ENCODE results near the gene NR1H4. TPM values are rescaled to one million over a fixed set of nuclear protein-coding genes. Genes with fewer than 3 reads are reported as not detected.
"Not testable (repeated sequence)": the region's sequence is repeated elsewhere in the genome, so short reads cannot be mapped to it uniquely, and the experiment has no call there.

Gene NR1H4
- total RNA-seq, 1 experiment from 2014 or later = 10.7 TPM

GRCh38 chr12:100591979-100592378, 118.3 kb downstream of the NR1H4 start:
- in situ Hi-C loops (cut with HindIII; ENCODE audit: low pct_unique_long_range_greater_than_20kb, low sequenced_read_pairs) = no loop called here
- DNase-seq (ENCODE audit: low read depth) = no peak

GRCh38 chr12:100593490-100593889, 119.8 kb downstream of the NR1H4 start:
- DNase-seq (ENCODE audit: low read depth) = no peak
- in situ Hi-C loops (cut with HindIII; ENCODE audit: low pct_unique_long_range_greater_than_20kb, low sequenced_read_pairs) = no loop called here

- no peak for DNase-seq (ENCODE audit: low read depth)
- in situ Hi-C loops (cut with HindIII; ENCODE audit: low pct_unique_long_range_greater_than_20kb, low sequenced_read_pairs) = no loop called here
Measured at GRCh38 chr12:100601626-100602025, 128.0 kb downstream of the NR1H4 start.

- in situ Hi-C loops (cut with HindIII; ENCODE audit: low pct_unique_long_range_greater_than_20kb, low sequenced_read_pairs); DNase-seq (ENCODE audit: low read depth): not testable (repeated sequence)
Measured at GRCh38 chr12:100602997-100603396, 129.3 kb downstream of the NR1H4 start.

- in situ Hi-C loops (cut with HindIII; ENCODE audit: low pct_unique_long_range_greater_than_20kb, low sequenced_read_pairs) = no loop called here
- DNase-seq (ENCODE audit: low read depth) = no peak
Measured at GRCh38 chr12:100608776-100609175, 135.1 kb downstream of the NR1H4 start.

GRCh38 chr12:100610666-100611430, 137.2 kb downstream of the NR1H4 start:
- DNase-seq (ENCODE audit: low read depth) = no peak
- in situ Hi-C loops (cut with HindIII; ENCODE audit: low pct_unique_long_range_greater_than_20kb, low sequenced_read_pairs) = no loop called here

GRCh38 chr12:100612606-100613005, 138.9 kb downstream of the NR1H4 start:
- DNase-seq (ENCODE audit: low read depth) = no peak
- in situ Hi-C loops (cut with HindIII; ENCODE audit: low pct_unique_long_range_greater_than_20kb, low sequenced_read_pairs) = no loop called here

Other genes with a start within 250 kb of the NR1H4 start
- 2.0 TPM in 1 of 2 replicates, not detected in the other for gene DEPDC4, start 206.8 kb upstream of the NR1H4 start, total RNA-seq (2014; rRNA removed; shearing (Covaris generic); ENCODE audit: low replicate concordance)
- gene SCYL2, start 206.7 kb upstream of the NR1H4 start, total RNA-seq (2014; rRNA removed; shearing (Covaris generic); ENCODE audit: low replicate concordance) = 1.8 and 3.0 TPM in 2 replicates
- gene SLC17A8, start 116.8 kb upstream of the NR1H4 start, total RNA-seq (2014; rRNA removed; shearing (Covaris generic); ENCODE audit: low replicate concordance) = not detected in 2 replicates
- gene GAS2L3, start 99.8 kb downstream of the NR1H4 start, total RNA-seq (2014; rRNA removed; shearing (Covaris generic); ENCODE audit: low replicate concordance) = 16.3 and 25.8 TPM in 2 replicates

Measured in Caki2 (cell line).